HG03280 (cell line): Measurements from ENCODE around the gene ST6GALNAC4.

Experiments used
- ATAC-seq: cut with Tn5 transposase; IDR thresholded peaks from one replicate; pipeline ENCODE4 v1.9.1; 2021; ENCODE audit warnings: mild to moderate bottlenecking, moderate library complexity; ENCODE audit not compliant: unreplicated experiment

ST6GALNAC4 gene

DNA sequence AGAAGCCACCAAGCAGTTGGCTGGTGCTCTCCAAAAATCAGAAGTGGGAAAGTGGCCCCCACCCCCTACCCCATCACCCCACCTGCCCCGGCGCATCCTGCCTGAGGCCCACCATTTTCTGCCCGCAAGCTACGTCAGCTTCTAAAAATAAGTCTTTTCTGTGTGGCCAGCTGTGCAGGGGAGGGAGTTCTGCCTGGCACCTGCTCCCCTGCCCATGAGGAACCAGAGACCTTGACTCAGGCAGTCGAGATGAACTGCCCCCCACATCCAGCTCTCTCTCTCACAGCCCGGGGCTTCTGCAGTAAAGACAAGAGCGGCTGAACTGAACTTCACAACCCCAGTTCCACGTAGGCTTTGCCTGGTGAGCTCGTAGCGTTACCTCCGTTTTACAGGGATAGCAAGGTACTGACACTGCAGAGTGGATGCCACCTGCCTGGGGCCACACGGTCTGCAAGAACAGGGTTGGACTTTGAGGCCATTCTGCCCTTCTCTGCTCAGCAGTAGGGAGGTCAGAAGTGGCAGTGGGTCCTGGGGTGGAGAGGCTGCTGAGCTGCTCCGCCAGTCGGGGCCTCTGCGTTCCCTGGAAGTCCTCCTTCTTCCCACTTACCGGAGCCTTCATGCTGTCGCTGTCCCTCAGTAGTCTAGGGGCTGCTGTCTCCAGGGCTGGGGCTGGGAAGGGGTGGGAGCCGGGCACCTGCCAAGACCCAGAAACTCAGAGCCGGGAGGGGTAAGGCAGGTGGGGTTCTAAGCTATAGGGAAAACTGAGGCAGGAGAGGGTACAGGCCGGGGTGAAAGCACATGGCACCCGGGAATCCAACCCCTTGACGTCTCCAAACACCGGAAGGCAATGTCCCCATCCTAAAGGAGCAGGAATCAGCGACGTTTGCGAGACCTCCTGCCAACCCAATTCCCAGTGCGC, 781 bp downstream of the ST6GALNAC4 start:
- no peak for ATAC-seq

DNA sequence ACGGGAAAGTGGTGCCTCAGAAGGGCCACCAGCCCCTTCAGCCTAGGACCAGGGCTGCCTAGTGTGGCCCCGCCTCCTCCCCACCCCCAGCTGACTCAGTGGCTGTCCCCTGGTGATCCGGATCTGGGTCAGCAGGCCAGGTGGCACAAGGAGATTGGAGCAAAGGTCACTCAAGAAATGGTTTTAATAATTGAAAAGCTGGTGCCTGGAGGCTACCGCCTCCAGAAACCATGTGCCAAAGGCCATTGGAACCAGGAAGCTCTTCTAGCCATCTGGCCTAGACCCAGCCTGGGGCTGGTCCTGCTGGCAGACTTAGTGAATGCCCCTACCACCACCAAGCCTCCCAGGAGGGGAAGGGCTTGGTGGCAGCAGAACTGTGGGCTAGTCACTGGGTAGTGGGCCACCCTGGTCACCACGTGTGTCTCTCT, 1.5 kb downstream of the ST6GALNAC4 start:
- no peak for ATAC-seq

- ATAC-seq, result no peak
These were observed 3.2 kb downstream of the ST6GALNAC4 start for GRCh38 chr9:127913682-127914081.

GRCh38 chr9:127912882-127913281, 4.0 kb downstream of the ST6GALNAC4 start:
- ATAC-seq, result no peak

GRCh38 chr9:127912296-127912695, 4.5 kb downstream of the ST6GALNAC4 start:
- no peak for ATAC-seq

- ATAC-seq, result no peak
These were observed 6.1 kb downstream of the ST6GALNAC4 start for GRCh38 chr9:127910613-127911205.

GRCh38 chr9:127909839-127910273, 7.0 kb downstream of the ST6GALNAC4 start:
- no peak for ATAC-seq

DNA sequence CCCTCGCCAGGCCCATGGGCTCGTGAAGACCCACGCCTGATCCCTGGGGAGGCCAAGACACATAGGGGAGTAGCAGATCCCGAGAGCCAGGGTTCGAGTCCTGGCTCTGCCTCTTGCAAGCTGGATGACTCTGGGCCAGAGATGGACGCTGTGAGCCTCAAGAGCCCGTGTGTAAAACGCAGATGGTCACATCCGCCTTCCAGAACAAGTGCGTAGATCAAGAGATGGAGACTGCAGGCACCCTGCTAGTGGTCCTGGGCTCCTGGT, 8.2 kb downstream of the ST6GALNAC4 start:
- ATAC-seq, result no peak

GRCh38 chr9:127907867-127908659, 8.8 kb downstream of the ST6GALNAC4 start:
- no peak for ATAC-seq

GRCh38 chr9:127905788-127906191, 11.1 kb downstream of the ST6GALNAC4 start:
- ATAC-seq, result no peak

GRCh38 chr9:127905004-127905728, 11.7 kb downstream of the ST6GALNAC4 start:
- no peak for ATAC-seq

DNA sequence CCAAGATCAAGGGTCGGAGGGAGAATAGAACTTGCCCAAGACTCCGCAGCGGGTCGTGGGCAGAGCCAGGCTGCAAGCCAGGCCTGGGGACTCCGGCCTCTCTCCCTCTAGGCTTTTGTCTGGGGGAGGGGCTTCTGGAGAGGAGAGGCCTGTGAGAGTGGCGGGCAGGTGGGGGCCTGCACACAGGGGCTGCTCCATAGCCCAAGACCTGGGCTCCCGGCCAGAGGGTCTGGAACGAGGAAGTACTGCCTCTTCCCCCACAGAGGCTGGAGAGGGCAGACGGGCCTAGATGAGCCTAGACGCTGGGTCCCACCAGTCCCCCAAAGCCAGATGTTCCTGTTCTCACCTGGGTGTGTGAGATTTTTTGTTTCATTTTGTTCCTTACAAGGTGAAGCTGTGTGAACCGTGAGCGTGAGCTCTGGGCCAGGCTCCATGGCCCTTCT, 12.3 kb downstream of the ST6GALNAC4 start:
- no peak for ATAC-seq

GRCh38 chr9:127903557-127904475, 13.0 kb downstream of the ST6GALNAC4 start:
- ATAC-seq, result peak; percentile 28

- ATAC-seq, result peak; percentile 81
These were observed 17.5 kb downstream of the ST6GALNAC4 start, which contains the start of gene ST6GALNAC6 for GRCh38 chr9:127899128-127899943. Gene ST6GALNAC6 (minus strand): TSS chr9:127899603. CDS start chr9:127897981, 1,622 bp downstream.

GRCh38 chr9:127898433-127899127, 18.3 kb downstream of the ST6GALNAC4 start:
- no peak for ATAC-seq

DNA sequence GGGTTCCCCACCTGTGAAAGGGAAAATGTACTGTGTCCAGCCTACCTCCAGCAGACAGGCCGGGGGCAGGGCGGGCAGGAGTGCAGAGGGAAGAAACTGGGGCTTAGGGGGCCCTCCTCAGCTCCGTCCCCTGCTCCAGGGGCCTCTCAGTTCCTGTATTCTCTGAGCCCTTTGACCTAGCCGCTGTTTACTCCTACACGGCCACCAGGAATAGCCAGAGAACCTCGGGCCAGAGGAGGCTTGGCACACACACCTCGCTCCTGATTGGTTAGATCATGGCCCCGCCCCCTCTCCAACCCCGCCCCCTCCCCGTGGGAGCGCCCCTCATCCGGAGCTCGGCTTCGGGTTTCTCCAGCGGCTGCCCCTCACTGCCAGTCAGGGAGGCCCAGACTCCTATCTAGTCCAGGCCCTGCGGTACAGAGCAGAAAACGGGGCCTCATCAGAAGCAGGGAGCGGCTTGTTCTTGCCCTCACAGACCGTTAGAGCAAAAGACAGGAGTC, 19.6 kb downstream of the ST6GALNAC4 start:
- ATAC-seq, result no peak

GRCh38 chr9:127896395-127897192, 20.2 kb downstream of the ST6GALNAC4 start:
- ATAC-seq, result no peak
